Right lobe of liver (tissue), 6 donors: ENCODE measurements around the gene CYP11A1. TPM values are rescaled to one million over a fixed set of nuclear protein-coding genes. Genes with fewer than 3 reads are reported as not detected.
"Not testable (repeated sequence)": the region's sequence is repeated elsewhere in the genome, so short reads cannot be mapped to it uniquely, and the experiment has no call there.

ENCODE experiments used
- ATAC-seq, 4 donors: fragments of 200-7000 bp; cut with Tn5 transposase; one replicate each; pipeline ENCODE4 v1.9.1; 2020; ENCODE audit warnings: mild to moderate bottlenecking in 4 of 4, moderate library complexity in 4 of 4
- DNase-seq, 3 donors: peaks; one replicate each; pipeline ENCODE4 v3.0.0-alpha.2; 2020
- H3K27ac ChIP-seq, 3 donors: fragments of 200-600 bp; one replicate each; pipeline ENCODE4 v1.8.0; 2022
- H3K27me3 ChIP-seq, 2 donors: fragments of 200-600 bp; one replicate each; pipeline ENCODE4 v1.8.0; 2022
- H3K36me3 ChIP-seq, 4 donors: fragments of 200-600 bp; sonication (generic) in 1 of 4; one replicate each; pipeline versions ENCODE4 v1.5.1 to v1.8.0; 2017 to 2022; ENCODE audit warnings: control low read depth in 1 of 4
- H3K4me1 ChIP-seq, 4 donors: fragments of 200-600 bp; sonication (generic) in 1 of 4; one replicate each; pipeline versions ENCODE4 v1.5.1 to v1.8.0; 2017 to 2022; ENCODE audit warnings: control low read depth in 1 of 4
- H3K4me3 ChIP-seq, 3 donors: fragments of 200-600 bp; one replicate each; pipeline ENCODE4 v1.8.0; 2022
- H3K9me3 ChIP-seq, 4 donors: fragments of 200-600 bp; sonication (generic) in 1 of 4; one replicate each; pipeline versions ENCODE4 v1.5.1 to v1.8.0; 2017 to 2022; ENCODE audit warnings: control low read depth in 1 of 4
- POLR2A ChIP-seq: fragments of 450-650 bp; IDR thresholded peaks from one replicate; pipeline ENCODE4 v1.6.1; 2017; ENCODE audit warnings: antibody characterized with exemption, mild to moderate bottlenecking
- WGBS: methylation state at CpG from one replicate; pipeline ENCODE4 v1.1.6; 2018; ENCODE audit warnings: low coverage, low lambda C conversion rate; ENCODE audit not compliant: insufficient coverage; ENCODE audit errors: missing lambda C conversion rate; 5-methylcytosine and 5-hydroxymethylcytosine counted together
- intact Hi-C, 2 donors: fragments of 100-400 bp; cut with DNase I; formaldehyde crosslinking; loops; one replicate each; pipeline versions ENCODE4 v1.11.2 to v1.14.1; 2022
- total RNA-seq, 6 experiments: library from RNA; depleted of rRNA in 2 of 6; stranded (reverse); fragments of >200 nt in 2 of 6; fragmentation: NEBNext Ultra II Directional in 3 of 6; extraction: Animal tissue kit (Norgen Biotek cat#: 25700) in 3 of 6; gene quantifications; one replicate each; pipeline versions ENCODE4 v1.1.0 to v1.2.4, GENCODE V29; 2016 to 2023
- TF ChIP-seq, protein P1 (sequence below), 4 donors: fragments of 200-600 bp in 3 of 4; fragments of 450-650 bp in 1 of 4; IDR thresholded peaks; one replicate each; pipeline versions ENCODE4 v1.5.1 to v1.8.0; 2016 to 2022; ENCODE audit warnings: antibody characterized with exemption in 4 of 4, mild to moderate bottlenecking in 2 of 4
- donor health status: DM: no; HTN: yes; CAD: no.
- donor health status: DM: no; HTN: no; CAD: no.
- donor health status: DM: no; HTN: no; CAD: no.
- donor health status: DM: no; HTN: yes; CAD: no.
- donor health status: DM: no; HTN: yes; CAD: no.

Gene CYP11A1
- total RNA-seq, 6 experiments from 2014 or later = 2.5 to 6.4 (median 2.8) TPM

DNA sequence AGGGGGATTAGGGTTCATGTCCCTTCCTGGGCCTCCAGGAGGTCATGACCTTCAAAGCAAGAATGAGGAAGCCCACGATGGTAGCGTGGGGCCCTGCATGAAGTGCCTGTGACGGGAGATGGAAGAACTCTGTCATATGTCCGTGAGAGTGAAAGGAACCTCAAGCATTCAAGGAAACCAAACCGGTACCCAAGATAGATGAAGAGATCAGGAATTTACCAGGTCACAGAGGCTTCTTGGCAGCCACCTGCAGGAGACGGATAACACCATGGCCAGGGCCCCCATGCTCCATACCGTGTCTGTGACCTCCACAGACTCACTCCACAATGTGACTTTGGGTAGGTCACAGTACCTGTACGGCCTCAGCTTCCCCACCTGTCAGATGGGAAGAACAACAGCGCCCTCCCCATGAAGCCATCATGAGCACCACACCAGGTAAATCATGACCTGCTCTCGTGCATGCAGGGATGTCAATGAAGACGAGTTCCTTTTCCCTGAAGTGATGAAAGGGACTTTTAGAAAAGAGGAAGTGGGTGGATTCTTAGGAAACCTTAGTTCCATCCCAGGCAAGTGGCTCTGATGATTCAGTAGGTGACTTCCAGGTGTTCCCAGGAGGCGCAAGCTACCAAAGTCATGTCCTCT, 23.3 kb upstream of the CYP11A1 start:
- Histone ChIP-seq H3K27me3 (no peaks in the 10 kb centered on the region), H3K9me3 (no peaks in the 10 kb centered on the region), H3K4me3 (no peak overlapping the region), H3K27ac (no peak overlapping the region), H3K36me3 (no peaks in the 10 kb centered on the region), H3K4me1 (no peaks in the 10 kb centered on the region)
- WGBS = 67% methylated on average over 10 of the region's 12 CpGs
- no peak for TF ChIP-seq POLR2A
- TF ChIP-seq, protein P1, sequence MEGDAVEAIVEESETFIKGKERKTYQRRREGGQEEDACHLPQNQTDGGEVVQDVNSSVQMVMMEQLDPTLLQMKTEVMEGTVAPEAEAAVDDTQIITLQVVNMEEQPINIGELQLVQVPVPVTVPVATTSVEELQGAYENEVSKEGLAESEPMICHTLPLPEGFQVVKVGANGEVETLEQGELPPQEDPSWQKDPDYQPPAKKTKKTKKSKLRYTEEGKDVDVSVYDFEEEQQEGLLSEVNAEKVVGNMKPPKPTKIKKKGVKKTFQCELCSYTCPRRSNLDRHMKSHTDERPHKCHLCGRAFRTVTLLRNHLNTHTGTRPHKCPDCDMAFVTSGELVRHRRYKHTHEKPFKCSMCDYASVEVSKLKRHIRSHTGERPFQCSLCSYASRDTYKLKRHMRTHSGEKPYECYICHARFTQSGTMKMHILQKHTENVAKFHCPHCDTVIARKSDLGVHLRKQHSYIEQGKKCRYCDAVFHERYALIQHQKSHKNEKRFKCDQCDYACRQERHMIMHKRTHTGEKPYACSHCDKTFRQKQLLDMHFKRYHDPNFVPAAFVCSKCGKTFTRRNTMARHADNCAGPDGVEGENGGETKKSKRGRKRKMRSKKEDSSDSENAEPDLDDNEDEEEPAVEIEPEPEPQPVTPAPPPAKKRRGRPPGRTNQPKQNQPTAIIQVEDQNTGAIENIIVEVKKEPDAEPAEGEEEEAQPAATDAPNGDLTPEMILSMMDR (IDR thresholded peaks at IDR 0.05) = no peak
- intact Hi-C loops = no loop called here
- DNase-seq (no peak), ATAC-seq (no peak)

DNA sequence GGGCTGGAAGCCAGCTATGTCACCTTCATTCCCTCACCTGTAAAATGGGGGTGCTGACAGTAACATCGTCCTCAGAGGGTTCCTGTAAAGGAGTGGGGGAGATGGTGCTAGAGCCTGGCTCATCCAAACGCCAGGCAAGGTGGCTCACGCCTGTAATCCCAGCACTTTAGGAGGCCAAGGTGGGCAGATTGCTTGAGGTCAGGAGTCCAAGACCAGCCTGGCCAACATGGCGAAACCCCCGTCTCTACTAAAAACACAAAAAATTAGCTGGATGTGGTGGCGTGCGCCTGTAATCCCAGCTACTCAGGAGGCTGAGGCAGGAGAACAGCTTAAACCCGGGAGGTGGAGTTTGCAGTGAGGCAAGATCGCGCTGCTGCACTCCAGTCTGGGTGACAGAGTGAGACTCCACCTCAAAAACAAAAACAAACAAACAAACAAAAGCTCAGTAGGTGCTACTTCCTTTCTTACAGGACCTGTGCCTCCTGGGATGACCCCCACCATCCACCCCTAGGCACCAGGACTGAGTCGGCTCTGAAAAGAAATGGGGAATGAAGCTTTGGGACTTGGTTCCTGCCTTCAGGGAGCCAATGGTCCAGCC, 22.7 kb upstream of the CYP11A1 start:
- WGBS = 91% methylated on average over 6 of the region's 11 CpGs
- DNase-seq, H3K27ac ChIP-seq, H3K4me1 ChIP-seq, ATAC-seq, H3K9me3 ChIP-seq, H3K36me3 ChIP-seq, H3K4me3 ChIP-seq, intact Hi-C loops, H3K27me3 ChIP-seq: not testable (repeated sequence)

DNA sequence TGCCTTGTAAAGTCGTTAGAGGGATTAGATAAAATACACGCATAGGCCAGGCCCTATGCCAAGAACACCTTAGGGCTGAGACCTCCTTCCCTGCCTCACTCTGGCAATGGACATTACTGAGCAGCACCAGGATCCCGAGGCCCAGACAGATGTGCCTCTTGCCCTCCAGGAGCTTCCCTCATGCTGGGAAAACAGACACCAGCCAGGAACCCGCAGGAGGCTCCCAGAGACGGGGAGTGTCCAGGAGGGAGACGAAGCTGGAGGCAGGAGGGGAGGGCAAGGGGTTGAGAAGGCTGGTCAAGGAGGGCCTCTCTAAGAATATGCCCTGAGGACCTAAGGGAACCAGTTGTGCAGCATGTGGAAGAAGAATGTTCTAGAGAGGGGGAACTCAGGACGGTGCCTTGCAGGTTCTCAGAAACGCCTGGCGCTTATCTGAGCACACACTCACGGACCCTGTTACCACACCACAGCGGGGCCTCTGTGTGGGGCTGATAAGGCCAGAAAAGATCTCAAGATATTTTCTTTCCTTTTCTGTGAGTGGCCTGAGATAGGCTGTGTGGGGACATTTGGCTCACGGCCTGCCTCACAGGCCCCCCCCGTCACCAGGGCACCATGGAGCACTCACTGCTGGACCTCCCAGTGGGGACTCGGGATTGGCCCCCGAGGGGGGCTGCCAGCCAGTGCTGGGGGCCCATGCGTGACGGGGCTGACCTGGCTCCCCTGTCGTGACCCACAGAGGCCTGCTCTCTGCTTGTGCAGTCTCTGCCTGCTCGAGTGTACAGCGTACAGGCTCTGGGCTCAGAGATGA, 22.0 kb upstream of the CYP11A1 start:
- H3K9me3 ChIP-seq = no peaks in the 10 kb centered on the region
- H3K4me3 ChIP-seq = no peak overlapping the region
- intact Hi-C loops = loop anchor here in 1 of 2 donors (10.0 kb wide), 1 partner anchor 95 kb away; no protein-coding TSS in a partner anchor
- H3K4me1 ChIP-seq = no peaks in the 10 kb centered on the region
- no peaks in the 10 kb centered on the region for H3K27me3 ChIP-seq
- WGBS = 58% methylated on average over 5 of the region's 20 CpGs
- DNase-seq (peak in 1 of 3 donors; percentile 45), ATAC-seq (peak in 1 of 4 donors; percentile 16)
- no peak overlapping the region for H3K27ac ChIP-seq
- no peaks in the 10 kb centered on the region for H3K36me3 ChIP-seq
- no peak for TF ChIP-seq POLR2A
- TF ChIP-seq, protein P1 (IDR thresholded peaks at IDR 0.05) = no peak

DNA sequence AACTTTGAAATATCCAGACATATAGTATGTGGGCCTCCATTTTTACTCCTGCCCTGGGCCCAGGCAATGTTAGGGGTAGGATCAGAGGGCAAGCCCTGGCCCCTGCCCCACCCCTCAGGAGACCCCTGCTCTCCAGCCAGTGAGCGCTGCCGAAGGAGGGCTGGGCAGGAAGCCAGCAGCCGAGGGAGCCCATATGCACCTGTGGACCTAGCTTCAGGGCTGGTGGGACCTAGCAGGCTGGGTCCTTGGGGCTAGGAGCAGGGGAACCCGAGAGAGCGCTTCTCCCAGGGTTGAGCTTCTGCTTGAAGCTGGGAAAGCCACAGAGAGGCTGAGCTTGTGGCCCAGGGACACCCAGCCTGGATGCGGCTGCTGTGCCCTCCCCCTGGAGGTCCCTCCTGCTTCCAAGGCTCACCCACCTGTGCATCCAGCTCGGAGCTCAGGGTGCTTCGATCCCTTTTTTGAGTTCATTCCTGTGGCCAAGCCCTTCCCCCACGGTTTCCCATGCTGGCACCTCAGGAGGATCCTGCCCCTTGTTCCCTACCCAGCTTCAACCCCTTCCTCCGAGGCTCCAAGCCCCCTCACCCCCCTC, 21.0 kb upstream of the CYP11A1 start:
- Histone ChIP-seq H3K27me3 (no peaks in the 10 kb centered on the region), H3K4me1 (no peaks in the 10 kb centered on the region), H3K36me3 (no peaks in the 10 kb centered on the region), H3K27ac (no peak overlapping the region), H3K9me3 (no peaks in the 10 kb centered on the region), H3K4me3 (no peak overlapping the region)
- 67% methylated on average over 4 of the region's 10 CpGs for WGBS
- DNase-seq (no peak), ATAC-seq (no peak)
- intact Hi-C loops = loop anchor here in 1 of 2 donors (10.0 kb wide), 1 partner anchor 96 kb away; no protein-coding TSS in a partner anchor
- TF ChIP-seq, protein P1 (IDR thresholded peaks at IDR 0.05) = no peak
- TF ChIP-seq POLR2A = no peak
